GM19463 (cell line): ENCODE data around the gene PIGU.
"Not testable (repeated sequence)": the region's sequence is repeated elsewhere in the genome, so short reads cannot be mapped to it uniquely, and the experiment has no call there.

Source experiments
- ATAC-seq: cut with Tn5 transposase; IDR thresholded peaks from one replicate; pipeline ENCODE4 v1.9.1; 2021; ENCODE audit warnings: mild to moderate bottlenecking, moderate library complexity; ENCODE audit not compliant: unreplicated experiment

Gene PIGU

DNA sequence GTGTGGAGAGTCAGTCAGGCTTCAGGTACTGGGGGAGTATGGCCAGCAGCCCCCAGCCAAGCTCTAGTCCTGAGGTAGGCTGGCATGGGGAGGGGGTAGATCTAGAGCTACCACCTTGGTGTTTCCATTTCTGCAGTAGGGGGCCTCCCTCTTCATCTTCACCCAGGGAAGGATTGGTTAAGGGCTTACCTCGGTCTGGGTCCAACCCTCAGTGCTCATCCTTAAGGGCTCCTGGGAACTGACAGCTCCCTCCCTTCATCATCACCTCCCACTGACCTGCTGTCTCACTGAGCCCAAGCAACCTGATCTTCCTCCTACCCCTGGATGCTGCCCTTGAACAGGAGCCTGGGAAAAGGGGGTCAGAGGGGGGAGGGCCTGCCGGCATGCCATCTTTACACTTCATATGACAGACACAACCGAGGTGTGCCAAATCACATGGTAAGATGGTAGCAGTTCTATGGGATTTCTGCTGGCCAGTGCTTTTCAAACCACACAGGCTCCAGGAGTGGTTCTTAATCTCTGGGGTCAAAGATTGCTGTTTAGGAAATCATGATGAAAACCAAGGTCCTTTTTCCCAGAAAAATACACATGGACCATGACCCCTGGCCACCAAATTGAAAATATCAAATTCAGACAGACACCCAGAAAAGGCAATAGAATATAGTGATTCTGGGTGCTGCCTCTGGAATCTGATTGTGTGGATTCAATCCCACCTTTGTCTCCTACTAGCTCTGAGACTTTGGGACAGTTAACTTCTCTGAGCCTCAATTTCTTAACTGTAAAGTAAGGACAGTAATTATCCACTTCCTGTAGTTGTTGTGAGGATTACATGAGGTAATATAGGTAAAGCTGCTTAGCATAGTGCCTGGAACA lies 30.3 kb upstream of the PIGU start:
- ATAC-seq: no peak

DNA sequence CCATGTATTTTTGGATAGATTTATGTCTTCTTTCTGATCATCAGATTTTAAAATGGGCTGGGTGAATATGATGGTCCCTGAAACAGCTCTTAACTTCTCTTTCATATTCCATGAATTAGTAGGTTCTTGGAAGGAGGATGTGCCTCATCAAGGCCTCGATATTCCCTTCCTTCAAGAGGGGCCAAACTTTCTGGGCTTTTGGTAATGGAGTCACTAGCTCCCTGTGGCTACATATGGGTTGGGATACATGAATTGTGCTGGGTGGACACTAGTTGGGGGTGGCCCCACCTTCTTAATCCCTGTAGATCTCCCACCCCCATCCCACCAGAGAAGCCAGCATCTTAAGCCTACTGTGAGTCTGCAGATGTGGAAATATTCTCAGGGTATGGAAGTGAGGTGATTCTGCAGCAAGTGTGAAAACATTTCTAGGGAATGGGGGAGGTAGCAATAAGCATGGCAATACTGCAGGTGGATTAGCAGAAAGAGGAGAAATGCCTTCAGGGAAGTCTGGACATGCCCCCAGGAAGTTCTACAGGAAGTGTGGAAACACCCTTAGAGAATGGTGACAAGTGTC lies 29.5 kb upstream of the PIGU start:
- no peak for ATAC-seq

DNA sequence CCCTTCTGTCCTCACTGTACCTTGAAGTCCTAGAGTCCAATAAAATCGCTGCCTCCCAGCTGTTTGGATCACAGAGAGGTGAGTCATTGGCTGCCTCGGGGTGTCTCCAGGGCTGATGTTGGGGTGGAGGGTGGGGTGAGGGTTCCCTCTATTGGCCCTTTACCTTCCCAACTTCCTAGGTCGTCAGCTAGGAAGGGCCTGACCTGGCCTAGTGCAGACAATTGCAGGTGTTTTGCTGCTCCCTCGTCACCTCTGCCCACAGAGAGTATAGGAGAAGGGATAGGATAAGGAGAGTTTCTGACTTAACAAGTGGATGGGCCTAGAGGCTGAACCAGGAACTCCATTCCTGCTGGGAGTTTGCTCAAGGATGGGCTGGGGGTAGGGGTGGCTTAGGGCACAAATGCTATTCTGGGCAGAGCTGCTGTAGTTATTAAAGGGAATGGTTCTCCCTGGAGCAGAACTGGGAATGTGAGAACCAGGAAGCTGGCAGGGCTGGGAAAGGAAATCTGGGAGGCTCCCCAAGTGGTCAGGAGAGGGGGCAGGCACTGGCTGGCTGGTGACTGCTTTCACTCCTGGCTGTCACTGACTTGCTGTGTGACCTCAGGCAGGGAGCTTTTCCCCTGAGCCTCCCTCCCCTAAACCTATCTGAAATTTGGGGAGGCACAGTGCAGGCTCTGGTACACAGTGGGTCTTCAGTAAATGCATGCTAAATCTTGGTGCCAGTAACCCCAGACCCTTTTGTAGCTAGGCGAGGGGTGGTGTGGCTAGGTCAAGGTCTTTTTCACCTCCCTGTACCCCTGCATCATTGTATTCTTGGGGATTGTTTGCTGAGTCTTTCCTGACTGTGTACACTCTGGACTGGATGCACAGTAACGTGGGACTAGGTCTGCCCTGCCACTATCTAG lies 28.8 kb upstream of the PIGU start:
- no peak for ATAC-seq

DNA sequence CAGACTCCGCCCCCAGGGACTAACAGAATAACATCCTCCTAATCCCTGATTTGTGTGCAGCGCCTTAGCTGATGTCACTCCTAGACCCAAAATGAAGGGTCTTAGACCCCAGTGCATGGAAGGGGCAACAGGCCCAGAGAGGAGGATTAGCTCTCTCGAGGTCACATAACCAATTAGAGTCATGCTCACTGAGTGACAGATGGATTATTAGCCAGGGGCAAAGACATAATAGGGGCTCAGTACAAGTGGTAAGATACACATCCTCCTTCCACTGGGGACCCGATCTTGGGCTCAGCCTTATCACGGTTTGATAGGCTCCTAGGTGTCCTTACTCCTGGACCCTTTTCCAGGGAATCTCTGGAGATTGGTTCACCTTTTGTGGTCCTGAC lies 28.1 kb upstream of the PIGU start:
- no peak for ATAC-seq

DNA sequence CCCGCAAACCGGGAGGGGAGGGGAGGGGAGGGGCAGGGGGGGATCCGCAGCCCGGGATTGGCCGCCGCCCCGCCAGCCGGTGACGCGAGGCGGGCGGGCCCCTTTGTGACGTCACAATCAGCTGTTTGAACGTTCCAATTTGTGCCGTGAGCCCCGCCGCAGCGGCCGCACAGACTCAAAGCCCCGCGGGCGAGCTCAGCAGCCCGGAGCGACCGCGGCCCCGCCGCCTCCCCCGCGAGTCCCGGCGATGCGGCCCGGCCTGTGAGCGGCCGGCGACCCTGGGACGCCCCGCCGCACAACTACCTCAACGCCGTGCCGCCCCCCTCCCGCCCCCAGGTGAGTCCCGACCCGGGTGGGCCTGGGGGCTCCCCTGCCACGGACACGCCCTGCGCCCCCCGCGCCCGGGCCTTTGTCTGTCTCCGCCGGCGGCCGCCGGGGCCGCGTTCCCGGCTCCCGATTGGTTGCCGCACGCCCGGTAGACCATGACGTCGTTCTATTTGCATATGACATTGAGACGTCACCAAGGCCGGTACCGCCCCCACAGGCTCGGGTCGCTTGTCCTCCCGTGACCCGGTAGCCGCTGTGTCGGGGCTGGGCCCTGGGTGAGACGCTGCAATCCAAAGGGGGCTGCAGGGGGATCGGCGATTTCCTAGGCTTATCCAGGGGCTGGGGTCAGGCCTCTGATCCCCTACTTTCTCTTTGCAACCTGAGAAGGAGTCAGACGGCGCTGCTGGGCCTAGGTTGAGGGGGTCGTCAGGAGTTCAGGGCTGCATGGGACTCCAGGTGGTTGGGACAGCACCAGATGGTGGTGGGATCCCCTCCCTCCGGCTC lies 27.5 kb upstream of the PIGU start, which contains the start of gene TP53INP2:
TP53INP2 (plus strand) TSS at position 168 of the 831 bp plus-strand sequence. CDS start 4,396 bp downstream, outside the sequence.
- peak; percentile 68 for ATAC-seq

DNA sequence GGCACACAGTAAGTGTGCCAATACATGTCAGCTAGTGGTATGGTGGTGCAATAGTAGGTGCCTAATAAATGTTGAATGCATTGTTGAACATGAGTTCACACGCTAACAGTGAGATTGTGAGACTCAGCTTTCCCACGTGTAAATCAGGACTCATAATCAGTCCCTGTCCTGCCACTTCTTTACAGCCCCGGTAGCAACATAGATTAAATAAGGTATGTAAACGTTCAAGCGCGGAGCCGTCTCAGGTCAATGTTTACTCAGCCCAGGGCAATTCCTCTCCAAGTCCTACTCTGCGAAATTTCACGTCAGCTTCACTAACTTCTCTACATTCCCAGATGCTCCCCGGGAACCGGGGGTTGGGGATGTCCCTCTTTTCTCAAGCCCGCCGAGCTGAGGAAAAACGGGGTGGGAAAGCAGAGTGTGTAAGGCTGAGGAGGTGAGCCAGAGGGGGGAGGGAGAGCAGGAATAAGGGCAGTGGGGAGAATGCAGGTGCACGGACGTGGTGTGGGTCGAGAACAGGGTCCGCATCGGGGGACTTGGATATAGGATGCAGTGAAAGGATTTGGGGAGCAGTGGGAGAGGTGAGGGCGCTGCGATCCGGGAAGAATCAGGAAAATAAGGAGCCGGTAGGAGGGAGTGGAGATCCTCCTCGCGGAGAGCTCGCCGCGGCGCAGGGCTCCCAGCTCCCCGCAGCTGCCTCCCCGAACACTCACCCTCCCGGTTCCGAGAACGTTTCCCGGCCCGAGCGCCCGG lies 26.7 kb upstream of the PIGU start:
- ATAC-seq: no peak

DNA sequence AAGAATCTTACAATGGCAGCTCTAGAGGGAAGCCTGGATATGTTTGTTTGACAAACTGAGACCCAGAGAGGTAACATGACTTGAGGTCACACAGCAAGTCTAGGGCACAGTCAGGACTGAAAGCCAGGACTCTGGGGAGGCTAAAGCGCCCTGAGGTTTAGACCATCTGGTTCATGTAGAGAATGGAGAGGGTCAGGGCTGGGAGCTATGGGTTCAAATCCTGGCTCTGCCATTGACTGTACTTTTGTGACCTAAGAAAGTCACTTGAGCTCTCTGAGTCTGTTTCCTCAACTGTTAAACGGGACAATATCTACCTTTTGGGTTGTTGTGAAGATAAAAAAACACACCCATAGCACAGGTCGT lies 26.1 kb upstream of the PIGU start:
- no peak for ATAC-seq

DNA sequence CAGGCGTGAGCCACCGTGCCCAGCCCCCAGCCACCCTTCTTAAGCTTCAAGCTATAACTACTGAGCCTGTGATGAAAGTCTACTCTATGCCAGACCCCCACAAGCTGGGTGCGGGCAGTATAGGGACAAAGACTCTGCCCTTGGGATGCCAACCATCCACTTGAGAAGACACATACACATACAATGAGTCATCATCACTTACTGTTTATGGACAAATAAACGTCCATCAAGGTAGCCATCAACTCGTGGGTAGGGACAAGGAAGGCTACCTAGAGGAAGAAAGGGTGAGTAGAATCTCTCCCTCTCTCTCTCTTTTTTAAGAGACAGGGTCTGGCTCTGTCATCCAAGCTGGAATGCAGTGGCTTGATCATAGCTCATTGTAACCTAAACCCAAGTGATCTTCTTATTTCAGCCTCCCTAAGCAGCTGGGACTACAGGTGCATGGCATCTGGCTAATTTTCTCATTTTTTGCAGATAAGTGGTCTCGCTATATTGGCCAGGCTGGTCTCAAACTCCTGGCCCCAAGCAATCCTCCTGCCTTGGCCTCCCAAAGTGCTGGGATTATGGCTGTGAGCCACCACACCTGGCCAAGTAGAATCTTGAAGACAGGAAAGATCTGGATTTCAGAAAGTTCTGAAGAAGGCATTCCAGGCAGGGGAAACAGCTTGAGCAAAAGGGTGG lies 24.7 kb upstream of the PIGU start:
- no peak for ATAC-seq

DNA sequence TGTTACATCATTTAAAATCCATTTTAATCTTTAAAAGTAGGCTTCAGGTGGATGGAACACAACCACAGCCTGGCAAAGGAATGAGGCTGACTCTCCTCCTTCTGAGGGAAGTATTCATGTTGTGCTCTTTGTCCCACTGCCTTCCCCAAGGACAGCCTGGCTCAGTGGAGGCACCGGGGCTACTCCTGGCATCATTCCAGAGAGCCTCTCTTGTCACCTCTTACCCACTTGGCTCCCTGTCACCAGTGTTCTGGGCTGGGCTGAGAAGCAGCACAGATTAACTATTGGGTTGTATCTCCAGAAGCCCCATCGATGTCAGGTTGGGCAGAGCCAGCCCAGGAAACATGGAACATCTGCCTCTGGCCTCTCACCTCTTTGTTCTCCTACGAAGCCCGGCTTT lies 16.5 kb upstream of the PIGU start:
- ATAC-seq: no peak

DNA sequence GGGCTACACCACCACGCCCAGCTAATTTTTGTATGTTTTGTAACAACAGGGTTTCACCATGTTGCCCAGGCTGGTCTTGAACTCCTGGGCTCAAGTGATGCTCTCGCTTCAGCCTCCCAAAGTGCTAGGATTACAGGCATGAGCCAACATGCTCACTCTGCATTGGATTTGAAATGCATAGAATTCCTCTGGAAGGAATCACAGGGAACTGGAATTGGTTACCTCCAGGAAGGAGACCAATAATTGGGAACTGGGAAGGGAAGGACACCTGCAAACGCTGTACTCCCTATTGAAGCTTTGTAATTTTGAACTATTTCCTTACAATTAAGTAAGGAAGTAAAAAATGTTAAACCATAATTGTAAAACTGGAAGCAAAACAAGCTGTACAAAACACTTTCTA lies 14.9 kb upstream of the PIGU start:
- no peak for ATAC-seq

DNA sequence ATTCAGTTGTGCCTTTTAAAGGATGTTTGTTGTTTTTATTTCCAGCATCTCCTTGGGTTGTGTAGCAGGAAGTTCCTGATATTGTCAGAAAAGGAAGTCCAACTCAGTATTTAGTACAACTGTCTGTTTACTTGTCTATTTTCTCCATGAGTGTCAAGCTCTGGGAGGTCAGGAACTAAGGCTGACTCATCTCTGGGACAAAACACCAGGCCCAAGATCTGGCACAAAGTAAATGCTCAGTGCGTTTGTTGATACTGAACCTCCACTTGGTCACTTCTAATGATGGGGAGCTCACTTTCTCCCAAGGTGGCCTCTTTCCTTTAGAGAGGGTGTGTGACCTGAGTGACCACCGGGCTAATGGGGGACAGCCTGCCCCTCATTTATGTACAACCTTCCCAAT lies 12.6 kb upstream of the PIGU start:
- ATAC-seq: no peak

DNA sequence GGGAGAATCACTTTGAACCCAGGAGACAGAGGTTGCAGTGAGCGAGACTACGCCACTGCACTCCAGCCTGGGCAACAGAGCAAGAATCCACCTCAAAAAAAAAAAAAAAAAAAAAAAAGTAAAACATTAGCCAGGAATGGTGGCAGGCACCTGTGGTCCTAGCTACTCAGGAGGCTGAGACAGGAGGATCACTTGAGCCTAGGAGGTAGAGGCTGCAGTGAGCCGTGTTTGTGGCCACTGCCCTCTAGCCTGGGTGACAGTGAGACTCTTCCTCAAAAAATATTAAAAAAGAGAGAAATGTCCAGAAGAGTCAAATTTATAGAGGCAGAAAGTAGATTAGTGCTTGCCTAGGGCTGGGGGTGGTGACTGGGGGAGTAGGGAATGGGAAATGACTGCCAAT lies 6.8 kb upstream of the PIGU start:
- no peak for ATAC-seq

DNA sequence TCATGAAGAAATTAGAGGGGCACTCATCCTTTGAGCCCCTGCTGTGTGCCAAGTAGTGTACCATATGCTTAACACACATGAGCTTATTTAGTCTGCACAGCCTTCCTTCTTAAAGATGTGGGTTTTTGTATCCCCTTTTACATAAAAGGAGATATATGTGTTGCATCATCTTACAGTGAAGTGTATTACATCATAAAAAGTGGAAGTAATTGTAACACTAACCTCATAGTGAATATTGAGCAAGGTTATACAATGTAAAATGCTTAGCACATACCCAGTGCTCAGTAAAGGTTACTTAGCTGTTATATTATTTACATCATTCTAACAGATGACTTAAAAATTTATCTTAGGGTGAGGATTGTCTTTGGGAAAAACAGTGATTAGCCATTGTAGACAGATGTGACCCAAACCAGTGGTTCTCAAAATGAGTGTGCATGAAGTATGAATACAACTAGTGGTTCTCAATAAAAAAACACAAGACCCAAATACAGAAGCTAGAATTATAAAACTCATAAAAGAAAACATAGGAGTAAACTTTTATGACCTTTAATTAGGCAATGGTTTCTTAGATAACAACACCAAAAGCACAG lies 3.8 kb upstream of the PIGU start:
- ATAC-seq: no peak

DNA sequence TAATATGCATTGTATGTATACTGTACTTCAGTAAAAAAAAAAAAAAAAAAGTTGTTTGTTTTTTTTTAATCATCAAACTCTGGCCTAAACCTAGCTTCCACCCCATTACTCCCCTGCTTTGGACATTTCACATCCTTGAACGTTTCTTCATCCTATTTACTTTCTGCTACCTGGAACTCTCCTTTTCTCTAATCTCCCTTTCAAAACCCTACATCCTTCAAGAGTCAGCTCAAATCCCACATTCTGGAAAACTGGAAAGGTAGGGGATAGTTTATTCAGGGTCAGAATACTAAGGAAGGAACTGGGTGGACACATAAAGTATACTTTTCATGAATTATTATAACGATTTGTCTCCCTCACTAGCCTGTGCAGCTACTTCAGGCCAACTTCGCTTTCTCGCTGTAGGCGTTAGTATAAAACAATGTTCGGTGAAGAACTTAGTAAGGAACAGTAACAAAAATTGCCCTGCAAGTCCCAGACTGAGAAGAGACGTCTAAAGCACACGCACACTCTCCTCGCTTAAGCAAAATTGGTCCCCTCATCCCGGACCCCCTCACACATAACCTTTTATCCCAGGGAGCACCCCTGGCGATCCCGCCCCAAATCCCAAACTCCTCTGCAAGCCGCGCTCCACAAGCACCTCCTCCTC lies 775 bp downstream of the PIGU start:
- no peak for ATAC-seq

DNA sequence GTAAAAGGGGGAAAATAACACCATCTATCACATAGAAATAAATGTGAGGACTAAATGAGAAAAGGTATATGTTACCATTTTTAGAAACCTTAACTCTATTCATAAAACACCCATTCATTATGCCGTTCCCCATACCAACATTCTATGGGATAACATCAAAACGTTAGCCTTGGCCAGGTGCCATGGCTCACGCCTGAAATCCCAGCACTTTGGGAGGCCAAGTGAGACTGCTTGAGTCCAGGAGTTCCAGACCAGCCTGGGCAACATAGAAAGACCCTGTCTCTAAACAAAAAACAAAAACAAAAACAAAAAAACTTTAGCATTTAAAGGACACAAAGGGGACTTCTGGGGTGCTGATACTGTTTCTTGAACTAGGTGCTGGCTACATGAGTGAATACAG lies 1.3 kb downstream of the PIGU start:
- ATAC-seq: no peak

DNA sequence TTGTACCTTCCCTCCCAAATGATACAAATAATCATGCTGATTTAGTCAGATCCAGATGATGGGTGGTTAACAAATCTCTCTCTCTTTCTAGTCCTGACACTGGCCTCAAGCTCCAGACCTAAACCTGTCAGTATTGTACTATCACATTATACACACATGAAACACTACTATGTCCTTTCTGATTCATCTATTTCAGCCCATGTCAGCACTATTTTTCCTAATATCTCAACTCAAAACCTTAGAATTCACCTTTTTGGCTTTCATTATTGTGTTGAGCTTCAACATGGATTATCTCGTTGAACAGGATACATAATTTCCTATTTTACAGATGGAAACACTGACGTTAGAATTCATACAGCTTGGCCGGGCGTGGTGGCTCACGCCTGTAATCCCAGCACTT lies 3.5 kb downstream of the PIGU start:
- no peak for ATAC-seq

DNA sequence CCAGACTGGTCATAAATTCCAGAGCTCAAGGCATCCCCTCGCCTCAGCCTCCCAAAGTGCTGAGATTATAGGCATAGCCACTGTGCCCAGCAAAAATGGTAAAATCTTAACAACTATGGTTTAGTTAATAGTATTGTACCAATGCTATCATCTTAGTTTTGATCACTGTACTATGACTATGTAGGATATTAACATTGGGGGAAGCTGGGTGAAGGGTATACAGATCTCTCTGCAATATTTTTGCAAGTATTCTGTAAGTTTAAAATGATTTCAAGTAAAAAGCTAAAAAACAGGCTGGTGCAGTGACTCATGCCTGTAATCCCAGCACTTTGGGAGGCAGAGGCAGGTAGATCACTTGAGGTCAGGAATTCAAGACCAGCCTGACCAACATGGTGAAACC lies 7.8 kb downstream of the PIGU start:
- ATAC-seq: no peak

DNA sequence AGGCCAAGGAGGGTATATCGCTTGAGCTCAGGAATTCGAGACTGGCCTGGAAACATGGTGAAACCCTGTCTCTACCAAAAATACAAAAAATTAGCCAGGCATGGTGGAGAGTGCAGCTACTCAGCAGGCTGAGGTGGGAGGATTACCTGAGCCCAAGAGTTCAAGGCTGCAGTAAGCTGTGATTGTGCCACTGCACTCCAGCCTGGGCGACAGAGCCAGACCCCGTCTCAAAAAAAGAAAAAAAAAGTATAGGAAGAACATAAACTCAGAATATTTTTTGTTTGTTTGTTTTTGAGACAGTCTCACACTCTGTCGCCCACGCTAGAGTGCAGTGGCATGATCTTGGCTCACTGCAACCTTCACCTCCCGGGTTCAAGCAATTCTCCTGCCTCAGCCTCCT lies 12.1 kb downstream of the PIGU start:
- ATAC-seq: not testable (repeated sequence)
